Activated CD8-positive, alpha-beta T cell treated with anti-CD3 and anti-CD28 coated beads for 36 hours (primary cell): ENCODE data around the gene NLE1. TPM values are rescaled to one million over a fixed set of nuclear protein-coding genes. Genes with fewer than 3 reads are reported as not detected.

Source experiments
- ATAC-seq: fragments of 200-7000 bp; cut with Tn5 transposase; one replicate; pipeline ENCODE4 v1.10.0; 2021; ENCODE audit warnings: mild to moderate bottlenecking, moderate library complexity
- CTCF ChIA-PET: fragments of 350-600 bp; sonication (Branson Sonifier 250); formaldehyde crosslinking; loops from one replicate; lab custom pipeline; 2021; ENCODE audit warnings: antibody characterized with exemption; lab: Charles Lee
- POLR2A ChIA-PET: fragments of 350-600 bp; sonication (Branson Sonifier 250); formaldehyde crosslinking; loops from one replicate; lab custom pipeline; 2021; ENCODE audit warnings: antibody characterized with exemption; lab: Charles Lee
- DNase-seq: peaks from one replicate; pipeline ENCODE4 v3.0.0-alpha.2; 2020
- H3K27ac Mint-ChIP-seq: one replicate; pipeline ENCODE4 v1.8.0; 2021; ENCODE audit warnings: mild to moderate bottlenecking, mixed read lengths
- H3K27me3 Mint-ChIP-seq: one replicate; pipeline ENCODE4 v1.8.0; 2021; ENCODE audit warnings: mixed read lengths
- H3K36me3 Mint-ChIP-seq: one replicate; pipeline ENCODE4 v1.8.0; 2021; ENCODE audit warnings: low read depth, mixed read lengths
- H3K4me1 Mint-ChIP-seq: one replicate; pipeline ENCODE4 v1.8.0; 2021; ENCODE audit warnings: low read depth, mixed read lengths
- H3K4me3 Mint-ChIP-seq: one replicate; pipeline ENCODE4 v1.8.0; 2021; ENCODE audit warnings: mild to moderate bottlenecking, moderate library complexity, mixed read lengths
- H3K9me3 Mint-ChIP-seq: one replicate; pipeline ENCODE4 v1.8.0; 2021; ENCODE audit warnings: mixed read lengths
- CTCF ChIP-seq: fragments of 200-600 bp; IDR thresholded peaks from one replicate; pipeline ENCODE4 v1.8.0; 2022; ENCODE audit warnings: antibody characterized with exemption, mild to moderate bottlenecking
- intact Hi-C: fragments of 100-400 bp; cut with micrococcal nuclease; formaldehyde crosslinking; loops from one replicate; pipeline ENCODE4 v1.10.0; 2022
- total RNA-seq, 2 experiments: library from RNA; stranded (reverse); gene quantifications; one replicate each; pipeline ENCODE4 v1.2.3, GENCODE V29; 2021

NLE1 gene
- total RNA-seq, 2 experiments from 2014 or later = 49.1 to 49.8 TPM

DNA sequence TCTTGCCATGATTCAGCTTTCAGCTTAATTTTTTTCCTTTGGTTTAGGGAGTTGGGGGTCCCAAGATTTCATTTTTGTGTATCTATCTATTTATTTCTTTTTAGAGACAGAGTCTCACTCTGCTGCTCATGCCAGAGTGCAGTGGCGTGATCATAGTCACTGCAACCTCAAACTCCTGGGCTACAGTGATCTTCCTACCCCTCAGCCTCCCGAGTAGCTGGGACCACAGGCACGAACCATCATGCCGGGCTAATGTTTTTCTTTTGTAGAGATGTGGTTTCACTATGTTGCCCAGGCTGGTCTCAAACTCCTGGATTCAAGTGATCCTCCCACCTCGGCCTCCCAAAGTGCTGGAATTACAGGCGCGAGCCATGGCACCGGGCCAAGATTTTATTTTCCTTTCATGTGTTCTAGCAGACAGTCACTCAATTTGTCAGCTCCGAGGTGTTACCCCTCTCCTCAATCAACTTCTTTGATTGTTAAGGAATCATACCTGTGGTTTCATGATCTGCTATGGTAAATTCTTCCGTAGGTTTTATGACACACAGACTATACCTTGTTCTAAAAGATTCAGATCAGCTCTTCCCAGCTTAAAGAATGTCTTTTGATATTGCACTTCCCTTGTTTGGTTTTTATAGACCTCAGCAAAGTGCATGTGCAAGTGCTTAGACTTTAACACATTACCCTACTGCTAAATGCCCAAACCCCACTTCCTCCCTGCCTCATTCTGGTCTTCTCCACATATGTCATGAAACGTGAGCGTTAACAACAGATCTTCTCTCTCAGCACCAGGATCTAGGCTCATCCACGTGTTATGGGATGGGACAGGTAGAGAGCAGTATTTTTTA lies 18.5 kb upstream of the NLE1 start:
- ATAC-seq = peak; percentile 66
- no peak for TF ChIP-seq CTCF
- Mint-ChIP-seq H3K9me3 (peaks cover 2% of the 10 kb centered on the region), H3K4me1 (peaks cover 36% of the 10 kb centered on the region), H3K4me3 (peak overlapping the region; percentile 12), H3K27ac (peak overlapping the region; percentile 78), H3K27me3 (no peaks in the 10 kb centered on the region), H3K36me3 (no peaks in the 10 kb centered on the region)
- POLR2A ChIA-PET = interaction anchor here (0.7 to 1.4 kb wide), 8 partner anchors 9 to 416 kb away, joined by 3 to 6 read pairs (median 3); partner anchors contain the start of gene SLFN5
- intact Hi-C loops = no loop called here
- DNase-seq = peak; percentile 32
- CTCF ChIA-PET = interaction anchor here (1.3 to 1.9 kb wide), 5 partner anchors 10 to 603 kb away, joined by 3 to 6 read pairs (median 4); no protein-coding TSS in a partner anchor

DNA sequence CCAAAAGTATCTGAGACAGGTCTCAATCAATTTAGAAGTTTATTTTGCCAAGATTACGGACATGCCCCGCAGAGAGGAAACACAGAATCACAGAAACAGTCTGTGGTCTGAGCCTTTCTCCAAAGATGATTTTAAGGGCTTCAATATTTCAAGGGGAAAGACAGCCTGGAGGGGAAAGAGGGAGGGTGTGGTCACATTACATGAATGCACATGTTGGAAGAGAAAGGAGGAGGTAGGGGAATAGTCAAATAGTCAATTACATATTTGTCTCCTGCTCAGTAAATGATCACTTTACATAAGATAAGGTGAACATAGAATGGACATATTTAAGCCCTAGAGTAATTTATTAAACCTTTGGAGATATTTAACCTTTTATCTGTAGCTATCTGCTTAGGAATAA lies 17.8 kb upstream of the NLE1 start:
- H3K4me3 Mint-ChIP-seq = no peak overlapping the region
- ATAC-seq (no peak), DNase-seq (no peak)
- H3K36me3 Mint-ChIP-seq = no peaks in the 10 kb centered on the region
- H3K27me3 Mint-ChIP-seq = no peaks in the 10 kb centered on the region
- no peak overlapping the region for H3K27ac Mint-ChIP-seq
- intact Hi-C loops = no loop called here
- peaks cover 35% of the 10 kb centered on the region for H3K4me1 Mint-ChIP-seq
- no peak for TF ChIP-seq CTCF
- ChIA-PET POLR2A (interaction anchor here (0.7 to 1.4 kb wide), 5 partner anchors 10 to 417 kb away, joined by 3 to 6 read pairs (median 3); partner anchors contain the start of gene SLFN5), CTCF (interaction anchor here (1.6 to 1.9 kb wide), 2 partner anchors 16 to 152 kb away, joined by 3 to 6 read pairs; no protein-coding TSS in a partner anchor)
- H3K9me3 Mint-ChIP-seq = peaks cover 2% of the 10 kb centered on the region

DNA sequence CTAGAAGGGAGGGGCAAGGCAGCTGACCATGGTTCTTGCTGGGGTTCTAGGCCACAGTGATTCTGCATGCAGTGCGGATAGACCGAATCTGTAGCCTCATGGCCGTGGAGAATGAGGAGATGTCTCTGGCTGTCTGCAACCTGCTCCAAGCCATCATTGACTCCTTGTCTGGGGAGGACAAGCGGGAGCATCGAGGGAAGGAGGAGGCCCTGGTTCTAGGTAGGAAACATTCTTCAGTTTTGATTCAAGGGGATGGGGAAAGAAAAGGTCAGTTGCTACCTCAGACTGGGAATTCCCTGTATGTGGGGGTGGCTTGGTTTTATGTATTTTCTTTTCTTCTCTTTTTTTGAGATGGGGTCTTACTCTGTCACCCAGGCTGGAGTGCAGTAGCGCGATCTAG lies 13.1 kb upstream of the NLE1 start:
- Mint-ChIP-seq H3K4me1 (peaks cover 15% of the 10 kb centered on the region), H3K36me3 (no peaks in the 10 kb centered on the region), H3K9me3 (no peaks in the 10 kb centered on the region), H3K4me3 (no peak overlapping the region), H3K27ac (no peak overlapping the region), H3K27me3 (no peaks in the 10 kb centered on the region)
- ChIA-PET POLR2A (no interaction called here), CTCF (interaction anchor here (1.1 kb wide), 1 partner anchor 12 kb away, joined by 3 read pairs; no protein-coding TSS in a partner anchor)
- DNase-seq (no peak), ATAC-seq (no peak)
- no peak for TF ChIP-seq CTCF
- intact Hi-C loops = no loop called here

DNA sequence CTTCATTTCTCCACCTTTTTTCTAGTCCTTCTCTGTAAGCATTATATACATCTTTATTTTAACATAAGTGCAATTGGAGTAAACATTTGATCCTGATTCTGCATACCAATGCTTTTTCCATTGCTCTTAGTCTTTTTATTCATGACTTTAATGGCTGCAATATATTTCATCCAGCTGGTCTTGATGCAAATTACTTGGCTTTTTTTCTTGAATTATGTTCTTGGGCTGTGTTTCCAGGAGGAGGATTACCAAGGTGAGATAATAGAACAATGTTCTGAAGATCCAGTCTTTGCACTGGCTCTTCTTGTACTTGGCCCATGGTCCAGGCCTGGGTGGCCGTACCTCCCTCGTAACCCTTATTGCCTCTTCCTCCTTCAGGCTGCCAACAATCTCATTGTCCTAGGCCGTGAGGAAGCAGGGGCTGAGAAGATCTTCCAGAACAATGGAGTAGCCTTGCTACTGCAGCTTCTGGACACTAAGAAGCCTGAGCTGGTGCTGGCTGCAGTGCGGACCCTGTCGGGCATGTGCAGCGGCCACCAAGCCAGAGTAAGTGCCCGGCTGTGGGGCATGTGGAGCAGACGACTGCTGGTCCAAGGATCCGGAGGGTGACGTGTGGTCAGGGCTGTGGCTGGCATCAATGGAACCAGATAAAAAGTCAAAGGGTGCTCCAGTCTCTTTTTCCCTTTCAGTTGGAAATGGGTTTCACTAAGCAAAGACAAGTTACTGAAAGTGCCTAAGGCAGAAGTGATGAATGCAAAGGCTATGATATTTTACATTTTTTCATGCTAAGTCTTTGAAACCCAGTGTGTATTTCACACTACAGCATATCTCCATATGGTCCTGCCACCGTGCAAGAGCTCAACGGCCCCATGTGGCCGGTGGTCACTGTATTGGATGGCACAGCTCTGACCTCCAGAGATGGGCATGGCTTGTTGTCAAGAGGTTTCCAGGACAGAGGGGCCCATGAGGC lies 12.4 kb upstream of the NLE1 start:
- intact Hi-C loops = no loop called here
- peaks cover 7% of the 10 kb centered on the region for H3K4me1 Mint-ChIP-seq
- ChIA-PET CTCF (interaction anchor here (1.1 kb wide), 1 partner anchor 12 kb away, joined by 3 read pairs; no protein-coding TSS in a partner anchor), POLR2A (no interaction called here)
- no peak overlapping the region for H3K27ac Mint-ChIP-seq
- H3K9me3 Mint-ChIP-seq = no peaks in the 10 kb centered on the region
- H3K36me3 Mint-ChIP-seq = no peaks in the 10 kb centered on the region
- no peak for DNase-seq
- no peak for ATAC-seq
- no peak for TF ChIP-seq CTCF
- H3K4me3 Mint-ChIP-seq = no peak overlapping the region
- no peaks in the 10 kb centered on the region for H3K27me3 Mint-ChIP-seq
